Loucy (cell line): ENCODE data around the gene FBRSL1.

ENCODE experiments used
- H2AFZ ChIP-seq: fragments of 200-600 bp; sonication (generic); 2 replicates; pipeline ENCODE4 v1.6.0; 2016; ENCODE audit warnings: antibody characterized with exemption, mild to moderate bottlenecking, low read length, moderate library complexity
- H3F3A ChIP-seq: fragments of 200-600 bp; 2 replicates; pipeline ENCODE4 v1.6.0; 2016; ENCODE audit warnings: antibody characterized with exemption, low read depth, mild to moderate bottlenecking
- H3K27me3 ChIP-seq: fragments of 200-600 bp; sonication (generic); 2 replicates; pipeline ENCODE4 v1.6.1; 2014; ENCODE audit warnings: low read length, mild to moderate bottlenecking; ENCODE audit not compliant: insufficient read depth, poor library complexity, severe bottlenecking
- H3K36me3 ChIP-seq: fragments of 200-600 bp; sonication (generic); 2 replicates; pipeline ENCODE4 v1.6.1; 2016; ENCODE audit warnings: low read length; ENCODE audit not compliant: insufficient read depth
- H3K4me1 ChIP-seq: fragments of 200-600 bp; sonication (generic); 2 replicates; pipeline ENCODE4 v1.5.1; 2014; ENCODE audit warnings: low read length, mild to moderate bottlenecking; ENCODE audit not compliant: insufficient read depth, poor library complexity, severe bottlenecking
- H3K4me2 ChIP-seq: fragments of 200-600 bp; sonication (generic); 2 replicates; pipeline ENCODE4 v1.6.0; 2014; ENCODE audit warnings: antibody characterized with exemption, low read length, low read depth, mild to moderate bottlenecking; ENCODE audit not compliant: poor library complexity, severe bottlenecking
- H3K4me3 ChIP-seq: fragments of 200-600 bp; sonication (generic); 2 replicates; pipeline ENCODE4 v1.5.1; 2014; ENCODE audit warnings: low read length, mild to moderate bottlenecking, mixed read lengths; ENCODE audit not compliant: poor library complexity, severe bottlenecking
- H3K79me2 ChIP-seq: fragments of 200-600 bp; sonication (generic); 2 replicates; pipeline ENCODE4 v1.6.1; 2014; ENCODE audit warnings: low read length; ENCODE audit not compliant: insufficient read depth
- H3K9ac ChIP-seq: fragments of 200-600 bp; sonication (generic); 2 replicates; pipeline ENCODE4 v1.6.0; 2014; ENCODE audit warnings: mild to moderate bottlenecking, low read depth, low read length, moderate library complexity; ENCODE audit not compliant: poor library complexity, severe bottlenecking
- H3K9me2 ChIP-seq: fragments of 200-600 bp; sonication (generic); replicated peaks from 2 replicates; pipeline ENCODE4 v1.6.1; 2016; ENCODE audit warnings: low read depth, low read length, mixed read lengths
- H3K9me3 ChIP-seq: fragments of 200-600 bp; sonication (generic); 2 replicates; pipeline ENCODE4 v1.6.1; 2014; ENCODE audit warnings: mild to moderate bottlenecking, antibody characterized with exemption, low read length, low read depth; ENCODE audit not compliant: insufficient read depth
- H4K20me1 ChIP-seq: fragments of 200-600 bp; sonication (generic); 2 replicates; pipeline ENCODE4 v1.6.0; 2014; ENCODE audit warnings: antibody characterized with exemption, low read length, mild to moderate bottlenecking; ENCODE audit not compliant: insufficient read depth, poor library complexity, severe bottlenecking
- CTCF ChIP-seq: fragments of 200-600 bp; sonication (generic); conservative IDR thresholded peaks from 2 replicates; pipeline ENCODE4 v1.5.1; 2014; ENCODE audit warnings: mild to moderate bottlenecking, antibody characterized with exemption, low read length
- EZH2phosphoT487 ChIP-seq: fragments of 200-600 bp; IDR thresholded peaks from 2 replicates; pipeline ENCODE4 v1.6.1; 2018; ENCODE audit warnings: antibody characterized with exemption, mild to moderate bottlenecking, moderate library complexity, borderline replicate concordance

Gene FBRSL1

GRCh38 chr12:132511516-132512196 is 21.7 kb downstream of the FBRSL1 start:
- Histone ChIP-seq H2AFZ (no peak overlapping the region), H3K9me2 (no peaks in the 10 kb centered on the region), H3K79me2 (peaks cover 14% of the 10 kb centered on the region; the same call in 1 of the 2 replicates), H3K4me3 (no peak overlapping the region), H3K36me3 (peaks cover 14% of the 10 kb centered on the region; the same call in 1 of the 2 replicates), H3K27me3 (no peaks in the 10 kb centered on the region), H3K4me2 (no peak overlapping the region), H4K20me1 (peaks cover 10% of the 10 kb centered on the region), H3K4me1 (no peaks in the 10 kb centered on the region), H3K9me3 (no peaks in the 10 kb centered on the region), H3F3A (no peaks in the 10 kb centered on the region), H3K9ac (no peak overlapping the region)
- TF ChIP-seq CTCF (no peak), EZH2phosphoT487 (no peak)

GRCh38 chr12:132512197-132513069 is 22.5 kb downstream of the FBRSL1 start:
- Histone ChIP-seq H2AFZ (no peak overlapping the region), H3K4me1 (no peaks in the 10 kb centered on the region), H3K9ac (no peak overlapping the region), H3K9me2 (no peaks in the 10 kb centered on the region), H3K36me3 (peaks cover 14% of the 10 kb centered on the region; the same call in 1 of the 2 replicates), H3K79me2 (peaks cover 7% of the 10 kb centered on the region; the same call in 1 of the 2 replicates), H3K9me3 (no peaks in the 10 kb centered on the region), H3K4me2 (no peak overlapping the region), H3K27me3 (no peaks in the 10 kb centered on the region), H4K20me1 (peaks cover 10% of the 10 kb centered on the region), H3K4me3 (no peak overlapping the region), H3F3A (no peaks in the 10 kb centered on the region)
- TF ChIP-seq CTCF: no peak
- TF ChIP-seq EZH2phosphoT487: no peak

GRCh38 chr12:132513070-132513398 is 23.1 kb downstream of the FBRSL1 start:
- H3K4me1 ChIP-seq: no peaks in the 10 kb centered on the region
- no peak overlapping the region for H3K4me3 ChIP-seq
- no peaks in the 10 kb centered on the region for H3K27me3 ChIP-seq
- no peaks in the 10 kb centered on the region for H3K9me3 ChIP-seq
- H3K9me2 ChIP-seq: no peaks in the 10 kb centered on the region
- H3K4me2 ChIP-seq: no peak overlapping the region
- H3K79me2 ChIP-seq: peaks cover 6% of the 10 kb centered on the region; the same call in 1 of the 2 replicates
- H3K36me3 ChIP-seq: peaks cover 14% of the 10 kb centered on the region; the same call in 1 of the 2 replicates
- TF ChIP-seq EZH2phosphoT487 (no peak), CTCF (no peak)
- H3K9ac ChIP-seq: no peak overlapping the region
- peaks cover 4% of the 10 kb centered on the region for H4K20me1 ChIP-seq
- no peaks in the 10 kb centered on the region for H3F3A ChIP-seq
- no peak overlapping the region for H2AFZ ChIP-seq
